ENCODE measurements around the gene MAD2L1BP. TPM values are rescaled to one million over a fixed set of nuclear protein-coding genes. Genes with fewer than 3 reads are reported as not detected.

Gene MAD2L1BP
- total and polyA plus RNA-seq, 2 of the 4 experiments (the other 2 are of a cell fraction) = 28.1 to 50.2 TPM

GRCh38 chr6:43629104-43629504, 6.5 kb upstream of the MAD2L1BP start, which contains the start of gene GTPBP2:
GTPBP2 (minus strand) TSS chr6:43629264; CDS start chr6:43629162, 102 bp downstream.
- Histone ChIP-seq H2AK5ac (ENCODE audit: low read depth, low read length) (peak within 1 kb of the TSS; percentile 99), H3K23ac (ENCODE audit: low read depth, low read length) (peak within 1 kb of the TSS; percentile 99), H3K79me1 (ENCODE audit: low read depth in 1 of 2, low read length in 2 of 2) (peaks cover 27 to 45% of the 10 kb centered on the region in 2 experiments), H4K5ac (ENCODE audit: low read depth, low read length) (peak within 1 kb of the TSS; percentile 66), H2BK5ac (ENCODE audit: low read depth, low read length, poor library complexity, severe bottlenecking) (peak within 1 kb of the TSS; percentile 87), H3K4me2 (ENCODE audit: low read depth, low read length) (peak within 1 kb of the TSS; percentile 96), H3K18ac (ENCODE audit: low read depth, low read length) (peak within 1 kb of the TSS; percentile 62), H3K56ac (ENCODE audit: extremely low read depth, insufficient read depth, low read length) (peak within 1 kb of the TSS; percentile 93), H4K91ac (ENCODE audit: insufficient read depth, low read depth, low read length) (peak within 1 kb of the TSS; percentile 86), H3K9me3 (ENCODE audit: control insufficient read depth, insufficient read depth, low read length) (no peaks in the 10 kb centered on the region), H3K4me1 (ENCODE audit: control insufficient read depth, insufficient read depth, low read length) (peaks cover 8% of the 10 kb centered on the region), H4K8ac (ENCODE audit: low read depth in 2 of 2, low read length in 2 of 2) (peak within 1 kb of the TSS; percentile 71 to 95), H3K4me3 (ENCODE audit: insufficient read depth, low read depth, low read length) (peak within 1 kb of the TSS; percentile 85), H3K27me3 (ENCODE audit: control insufficient read depth, insufficient read depth, low read length) (no peaks in the 10 kb centered on the region), H2BK120ac (ENCODE audit: low read depth, low read length) (peak within 1 kb of the TSS; percentile 86), H2AK9ac (replicated peaks; ENCODE audit: low read depth, low read length, poor library complexity) (peak within 1 kb of the TSS; percentile 92), H3K9ac (ENCODE audit: low read depth, low read length) (peak within 1 kb of the TSS; percentile 99), H2BK15ac (ENCODE audit: low read depth, low read length) (peak within 1 kb of the TSS; percentile 85; the same call in 2 of the 3 replicates), H4K20me1 (ENCODE audit: insufficient read depth, low read length) (no peaks in the 10 kb centered on the region), H3K4ac (ENCODE audit: low read depth, low read length) (peak within 1 kb of the TSS; percentile 96), H2AFZ (replicated peaks; ENCODE audit: low read length, poor library complexity) (peak within 1 kb of the TSS; percentile 94), H3K27ac (ENCODE audit: insufficient read depth, low read length) (peak within 1 kb of the TSS; percentile 98), H3K14ac (replicated peaks; ENCODE audit: low read depth, low read length) (peak within 1 kb of the TSS; percentile 99), H3K9me1 (ENCODE audit: insufficient read depth, low read length) (peaks cover 24% of the 10 kb centered on the region), H3K36me3 (ENCODE audit: control insufficient read depth, insufficient read depth, low read length) (peaks cover 21% of the 10 kb centered on the region), H2BK20ac (ENCODE audit: low read depth, low read length) (peak within 1 kb of the TSS; percentile 76)
- DNase-seq = peak; percentile 99
- ChIA-PET POLR2A (ENCODE audit: unreplicated experiment) (interaction anchor here (1.0 kb wide), 1 partner anchor 15 kb away, joined by 3 read pairs; no protein-coding TSS in a partner anchor), CTCF (no interaction called here)
- intact Hi-C loops (cut with micrococcal nuclease) = loop anchor here (5.0 kb wide), 1 partner anchor 143 kb away; the partner anchor contains the start of gene VEGFA
- no TSS peak for BruUV-seq (replicated peaks)
- TF ChIP-seq MXI1 (IDR thresholded peaks at IDR 0.05; ENCODE audit: borderline replicate concordance, low read depth, low read length) (peak; percentile 54; the same call in 1 of the 2 replicates), SMC3 (IDR thresholded peaks at IDR 0.05; ENCODE audit: low read depth, low read length) (no peak), RAD21 (IDR thresholded peaks at IDR 0.05; ENCODE audit: low read length) (no peak), RCOR1 (IDR thresholded peaks at IDR 0.05; ENCODE audit: insufficient replicate concordance, low read length) (no peak), FOS (IDR thresholded peaks at IDR 0.05; ENCODE audit: low read depth, low read length) (no peak), RFX5 (IDR thresholded peaks at IDR 0.05; ENCODE audit: low read depth, low read length) (no peak), BHLHE40 (IDR thresholded peaks at IDR 0.05; ENCODE audit: low read depth, low read length) (no peak), MAZ (IDR thresholded peaks at IDR 0.05; ENCODE audit: borderline replicate concordance, low read depth, low read length) (peak; percentile 81), MAFK (IDR thresholded peaks at IDR 0.05; ENCODE audit: low read depth, low read length) (no peak), CHD1 (IDR thresholded peaks at IDR 0.05; ENCODE audit: low read depth, low read length) (0 out of 2 replicates have a peak, but pooled peaks have one; percentile 3)
- dilution Hi-C loops (cut with HindIII; ENCODE audit: low sequenced_read_pairs, unreplicated experiment) = no loop called here
- in situ Hi-C loops (cut with MboI; ENCODE audit: low sequenced_read_pairs) = no loop called here
- 3% methylated on average over 8 of the region's 46 CpGs; no CpG with 5 or more reads in 1 of the 2 experiments for WGBS, 2 experiments (ENCODE audit: extremely low coverage in 2 of 2, insufficient read length in 1 of 2)
- peak; percentile 86 for ATAC-seq (ENCODE audit: low read depth)

Measured in IMR-90 (cell line).